HCT116 (cell line): ENCODE measurements around the gene MERTK. TPM values are rescaled to one million over a fixed set of nuclear protein-coding genes. Genes with fewer than 3 reads are reported as not detected.
"Not testable (repeated sequence)": the region's sequence is repeated elsewhere in the genome, so short reads cannot be mapped to it uniquely, and the experiment has no call there.

Experiments
- ATAC-seq: fragments of 200-7000 bp; cut with Tn5 transposase; 2 replicates; pipeline ENCODE4 v1.9.1; 2020; ENCODE audit warnings: mild to moderate bottlenecking, moderate library complexity
- BruUV-seq: library from RNA; stranded (reverse); fragments of 400-500 nt; replicated peaks from 2 replicates; lab custom pipeline; 2021; lab: Mats Ljungman, UMichigan
- CTCF ChIA-PET: fragments of 300-600 bp; sonication (Branson Sonifier 250); formaldehyde crosslinking; loops from one replicate; lab custom pipeline; 2021; ENCODE audit warnings: antibody characterized with exemption; lab: Charles Lee
- POLR2A ChIA-PET: fragments of 300-600, 350-600 bp; sonication (Branson Sonifier 250); formaldehyde crosslinking; loops from one replicate; lab custom pipeline; 2021; ENCODE audit warnings: antibody characterized with exemption; lab: Charles Lee
- RAD21 ChIA-PET, 2 experiments: fragments of 300-600 bp; sonication (Branson Sonifier 250); formaldehyde crosslinking; loops; one replicate each; lab custom pipeline; 2023; ENCODE audit warnings: low total read pairs in 2 of 2; ENCODE audit not compliant: uncharacterized antibody in 2 of 2, unreplicated experiment in 2 of 2, low non-redundant PET in 1 of 2; lab: Charles Lee
- DNase-seq: peaks from one replicate; pipeline ENCODE4 v3.0.0-alpha.2; 2010; ENCODE audit warnings: low read depth, low spot score
- H2AFZ ChIP-seq: fragments of 200-600 bp; shearing (Covaris generic), sonication (generic); 2 replicates; pipeline ENCODE4 v1.6.1; 2017; ENCODE audit warnings: low read depth, mixed run types, mixed read lengths, antibody characterized with exemption, low read length; ENCODE audit not compliant: poor library complexity, severe bottlenecking
- H3K27ac ChIP-seq: 2 replicates; pipeline ENCODE4 v1.5.1; 2012; ENCODE audit warnings: low read depth, low read length
- H3K27me3 ChIP-seq: fragments of 200-600 bp; sonication (generic); 2 replicates; pipeline ENCODE4 v1.6.1; 2016; ENCODE audit warnings: mixed run types, low read length, mixed read lengths; ENCODE audit not compliant: insufficient read depth
- H3K36me3 ChIP-seq, 2 experiments: fragments of 200-500 bp in 1 of 2; fragments of 200-600 bp in 1 of 2; sonication (Bioruptor generic) in 1 of 2; sonication (generic) in 1 of 2; 2 replicates each; pipeline versions ENCODE4 v1.5.1 to v1.6.1; 2014 to 2016; ENCODE audit warnings: low read length in 2 of 2, inconsistent platforms in 1 of 2, mixed read lengths in 1 of 2, mixed run types in 1 of 2; ENCODE audit not compliant: insufficient read depth in 2 of 2, control insufficient read depth in 1 of 2
- H3K4me1 ChIP-seq, 2 experiments: fragments of 200-600 bp in 1 of 2; sonication (generic) in 1 of 2; 2 replicates each; pipeline versions ENCODE4 v1.5.1 to v1.6.1; 2012 to 2017; ENCODE audit warnings: low read length in 2 of 2, inconsistent platforms in 1 of 2, mild to moderate bottlenecking in 1 of 2, mixed read lengths in 1 of 2, mixed run types in 1 of 2, moderate library complexity in 1 of 2; ENCODE audit not compliant: insufficient read depth in 2 of 2, control insufficient read depth in 1 of 2
- H3K4me2 ChIP-seq: fragments of 200-600 bp; sonication (generic); 2 replicates; pipeline ENCODE4 v1.6.1; 2017; ENCODE audit warnings: mixed run types, low read length, mixed read lengths
- H3K4me3 ChIP-seq, 2 experiments: fragments of 200-600 bp in 1 of 2; sonication (generic) in 1 of 2; replicated peaks in 1 of 2; 2 replicates each; pipeline ENCODE4 v1.5.1; 2011 to 2016; ENCODE audit warnings: low read length in 2 of 2, control low read depth in 1 of 2, low read depth in 1 of 2, mild to moderate bottlenecking in 1 of 2, mixed read lengths in 1 of 2, mixed run types in 1 of 2
- H3K79me2 ChIP-seq: fragments of 200-600 bp; sonication (generic); 2 replicates; pipeline ENCODE4 v1.6.1; 2017; ENCODE audit warnings: mild to moderate bottlenecking, mixed run types, low read length, moderate library complexity, mixed read lengths; ENCODE audit not compliant: insufficient read depth
- H3K9ac ChIP-seq: fragments of 200-600 bp; sonication (generic); 2 replicates; pipeline ENCODE4 v1.6.1; 2016; ENCODE audit warnings: low read length, mixed read lengths
- H3K9me2 ChIP-seq: fragments of 200-600 bp; sonication (generic), shearing (Covaris generic); 2 replicates; pipeline ENCODE4 v1.6.1; 2017; ENCODE audit warnings: mixed run types, mild to moderate bottlenecking, moderate library complexity; ENCODE audit not compliant: insufficient read depth
- H3K9me3 ChIP-seq, 2 experiments: fragments of 200-500 bp in 1 of 2; fragments of 200-600 bp in 1 of 2; sonication (Bioruptor generic) in 1 of 2; sonication (generic) in 1 of 2; 2 replicates each; pipeline ENCODE4 v1.6.1; 2014 to 2017; ENCODE audit warnings: low read length in 2 of 2, mixed read lengths in 2 of 2, inconsistent platforms in 1 of 2, low read depth in 1 of 2, mild to moderate bottlenecking in 1 of 2, mixed run types in 1 of 2, moderate library complexity in 1 of 2; ENCODE audit not compliant: control insufficient read depth in 1 of 2, insufficient read depth in 1 of 2
- H4K20me1 ChIP-seq: fragments of 200-600 bp; sonication (generic), shearing (Covaris generic); 2 replicates; pipeline ENCODE4 v1.6.1; 2017; ENCODE audit warnings: mixed run types, mild to moderate bottlenecking, moderate library complexity; ENCODE audit not compliant: insufficient read depth
- CTCF ChIP-seq, 3 experiments: fragments of 200-600 bp in 1 of 3; sonication (generic) in 1 of 3; IDR thresholded peaks in 2 of 3; conservative IDR thresholded peaks in 1 of 3; 2 replicates each; pipeline ENCODE4 v1.5.1; 2012 to 2017; ENCODE audit warnings: low read depth in 2 of 3, low read length in 2 of 3, antibody characterized with exemption in 1 of 3, borderline replicate concordance in 1 of 3, control low read depth in 1 of 3, mild to moderate bottlenecking in 1 of 3, mixed read lengths in 1 of 3, mixed run types in 1 of 3, moderate library complexity in 1 of 3; ENCODE audit not compliant: insufficient read depth in 1 of 3
- RAD21 ChIP-seq: IDR thresholded peaks from 2 replicates; pipeline ENCODE4 v1.6.1; 2012; ENCODE audit warnings: low read depth, mild to moderate bottlenecking
- intact Hi-C: fragments of 100-400 bp; cut with micrococcal nuclease; formaldehyde crosslinking; loops from 2 replicates; pipeline ENCODE4 v1.10.0; 2022
- total RNA-seq: library from RNA; stranded (reverse); gene quantifications from one replicate; pipeline ENCODE4 v1.2.1, GENCODE V29; 2021; ENCODE audit not compliant: unreplicated experiment

The MERTK gene
- total RNA-seq, 1 experiment from 2014 or later = 5.7 TPM

- CTCF ChIA-PET, H3K36me3 ChIP-seq, H3K9me3 ChIP-seq, H3K9ac ChIP-seq, H3K4me1 ChIP-seq, H4K20me1 ChIP-seq, H3K79me2 ChIP-seq, H3K4me2 ChIP-seq, H3K4me3 ChIP-seq, POLR2A ChIA-PET, H2AFZ ChIP-seq, H3K27me3 ChIP-seq, RAD21 ChIA-PET, H3K27ac ChIP-seq, intact Hi-C loops, H3K9me2 ChIP-seq, BruUV-seq: not testable (repeated sequence)
- ATAC-seq (peak; percentile 90), DNase-seq (peak; percentile 2)
- TF ChIP-seq CTCF (IDR thresholded peaks at IDR 0.05 in 2 of 3, conservative IDR thresholded peaks at IDR 0.05 in 1 of 3; ENCODE audit: borderline replicate concordance in 1 of 3, insufficient read depth in 1 of 3, low read depth in 2 of 3, low read length in 2 of 3) (peak; percentile 7 to 43 (median 22); a peak in 3 of 6 replicates), RAD21 (peak; percentile 14; the same call in 1 of the 2 replicates)
Observed at GRCh38 chr2:111850646-111851045, 47.8 kb upstream of the MERTK start.

- POLR2A ChIA-PET, H4K20me1 ChIP-seq, H3K9ac ChIP-seq, H3K79me2 ChIP-seq, DNase-seq, BruUV-seq, H3K9me3 ChIP-seq, H3K9me2 ChIP-seq, intact Hi-C loops, ATAC-seq, H3K4me1 ChIP-seq, H2AFZ ChIP-seq, H3K4me2 ChIP-seq, RAD21 ChIA-PET, H3K27me3 ChIP-seq, H3K4me3 ChIP-seq, H3K36me3 ChIP-seq, CTCF ChIA-PET, H3K27ac ChIP-seq: not testable (repeated sequence)
Observed at GRCh38 chr2:111852544-111852943, 45.9 kb upstream of the MERTK start.

- H3K4me1 ChIP-seq, H3K27me3 ChIP-seq, BruUV-seq, POLR2A ChIA-PET, RAD21 ChIA-PET, CTCF ChIA-PET, H4K20me1 ChIP-seq, H3K27ac ChIP-seq, H3K79me2 ChIP-seq, H3K4me3 ChIP-seq, H3K9me3 ChIP-seq, H3K9ac ChIP-seq, ATAC-seq, intact Hi-C loops, H2AFZ ChIP-seq, H3K4me2 ChIP-seq, DNase-seq, H3K9me2 ChIP-seq, H3K36me3 ChIP-seq: not testable (repeated sequence)
Observed at GRCh38 chr2:111860005-111860404, 38.4 kb upstream of the MERTK start.

- H3K9ac ChIP-seq, ATAC-seq, H3K36me3 ChIP-seq, H3K9me3 ChIP-seq, H3K9me2 ChIP-seq, H3K4me1 ChIP-seq, H3K4me2 ChIP-seq, POLR2A ChIA-PET, RAD21 ChIA-PET, H3K27me3 ChIP-seq, H4K20me1 ChIP-seq, H2AFZ ChIP-seq, BruUV-seq, H3K27ac ChIP-seq, H3K4me3 ChIP-seq, H3K79me2 ChIP-seq, DNase-seq, CTCF ChIA-PET, intact Hi-C loops: not testable (repeated sequence)
Observed at GRCh38 chr2:111865124-111865523, 33.3 kb upstream of the MERTK start.
